LNCaP clone FGC (cell line): ENCODE results near the gene RUNX1.

Experiments used
- DNase-seq: peaks from one replicate; pipeline ENCODE4 v3.0.0-alpha.2; 2011; ENCODE audit warnings: low read depth
- H3K4me3 ChIP-seq: 2 replicates; pipeline ENCODE4 v1.5.1; 2011; ENCODE audit warnings: mild to moderate bottlenecking, low read depth, low read length, control low read depth
- TF ChIP-seq, protein P1 (sequence below): IDR thresholded peaks from 2 replicates; pipeline ENCODE4 v1.5.1; 2012; ENCODE audit warnings: mild to moderate bottlenecking; ENCODE audit not compliant: control insufficient read depth, insufficient read depth; ENCODE audit errors: extremely low read depth

RUNX1 gene

DNA sequence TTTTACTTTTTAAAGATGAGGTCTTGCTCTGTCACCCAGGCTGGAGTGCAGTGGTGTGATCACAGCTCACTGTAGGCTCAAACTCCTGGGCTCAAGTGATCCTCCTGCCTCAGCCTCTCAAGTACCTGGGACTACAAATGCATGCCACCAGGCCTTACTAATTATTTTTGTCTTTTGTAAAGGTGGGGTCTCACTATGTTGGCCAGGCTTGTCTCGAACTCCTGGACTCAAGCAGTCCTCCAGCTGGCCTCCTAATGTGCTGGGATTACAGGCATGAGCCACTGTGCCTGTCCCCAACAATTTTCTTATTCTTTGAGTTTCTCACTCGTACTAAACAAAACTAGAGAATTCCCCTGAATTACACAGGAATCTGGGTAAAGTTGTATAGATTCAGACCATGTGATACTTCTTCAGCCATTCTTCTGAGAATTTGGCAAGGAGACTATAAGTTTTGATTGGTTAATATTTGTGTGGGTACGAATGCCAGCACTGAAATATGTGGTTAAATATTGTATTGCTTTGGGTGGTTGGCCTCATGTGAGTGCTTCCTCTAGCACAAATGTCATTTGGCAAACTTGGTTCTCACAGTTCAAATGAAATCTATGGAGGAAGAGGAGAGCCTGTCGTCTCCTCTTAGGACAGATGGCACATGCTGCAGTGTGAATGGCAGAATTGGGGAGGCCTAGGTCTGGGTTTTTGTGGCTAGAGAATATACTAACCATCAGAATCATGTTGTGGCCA, 104.9 kb downstream of the RUNX1 start:
- no peak for DNase-seq
- TF ChIP-seq, protein P1, sequence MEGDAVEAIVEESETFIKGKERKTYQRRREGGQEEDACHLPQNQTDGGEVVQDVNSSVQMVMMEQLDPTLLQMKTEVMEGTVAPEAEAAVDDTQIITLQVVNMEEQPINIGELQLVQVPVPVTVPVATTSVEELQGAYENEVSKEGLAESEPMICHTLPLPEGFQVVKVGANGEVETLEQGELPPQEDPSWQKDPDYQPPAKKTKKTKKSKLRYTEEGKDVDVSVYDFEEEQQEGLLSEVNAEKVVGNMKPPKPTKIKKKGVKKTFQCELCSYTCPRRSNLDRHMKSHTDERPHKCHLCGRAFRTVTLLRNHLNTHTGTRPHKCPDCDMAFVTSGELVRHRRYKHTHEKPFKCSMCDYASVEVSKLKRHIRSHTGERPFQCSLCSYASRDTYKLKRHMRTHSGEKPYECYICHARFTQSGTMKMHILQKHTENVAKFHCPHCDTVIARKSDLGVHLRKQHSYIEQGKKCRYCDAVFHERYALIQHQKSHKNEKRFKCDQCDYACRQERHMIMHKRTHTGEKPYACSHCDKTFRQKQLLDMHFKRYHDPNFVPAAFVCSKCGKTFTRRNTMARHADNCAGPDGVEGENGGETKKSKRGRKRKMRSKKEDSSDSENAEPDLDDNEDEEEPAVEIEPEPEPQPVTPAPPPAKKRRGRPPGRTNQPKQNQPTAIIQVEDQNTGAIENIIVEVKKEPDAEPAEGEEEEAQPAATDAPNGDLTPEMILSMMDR, result no peak

DNA sequence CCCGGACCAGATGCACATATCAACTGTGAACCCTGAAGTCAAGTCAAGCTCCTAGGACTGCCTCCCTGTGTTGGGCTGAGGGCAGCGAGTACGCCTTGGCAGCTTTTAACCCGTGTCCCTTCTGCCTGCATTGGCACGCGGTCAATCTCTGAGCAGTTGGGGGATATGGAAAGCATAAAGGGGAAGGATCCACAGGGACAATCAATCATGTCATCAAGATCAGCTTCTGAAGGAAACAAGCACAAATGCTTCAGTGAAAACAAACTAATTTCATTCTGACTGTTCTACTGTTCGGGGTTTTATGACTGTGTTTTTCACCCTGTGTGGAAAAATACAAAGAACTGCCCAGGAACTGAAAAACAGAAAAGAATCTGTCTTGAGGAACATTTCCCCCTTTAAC, 106.2 kb downstream of the RUNX1 start:
- H3K4me3 ChIP-seq, result no peak overlapping the region
- no peak for DNase-seq
- TF ChIP-seq, protein P1, result no peak

More for the DNA sequence above, 104.9 kb downstream of the RUNX1 start:
- no peak overlapping the region for H3K4me3 ChIP-seq

DNA sequence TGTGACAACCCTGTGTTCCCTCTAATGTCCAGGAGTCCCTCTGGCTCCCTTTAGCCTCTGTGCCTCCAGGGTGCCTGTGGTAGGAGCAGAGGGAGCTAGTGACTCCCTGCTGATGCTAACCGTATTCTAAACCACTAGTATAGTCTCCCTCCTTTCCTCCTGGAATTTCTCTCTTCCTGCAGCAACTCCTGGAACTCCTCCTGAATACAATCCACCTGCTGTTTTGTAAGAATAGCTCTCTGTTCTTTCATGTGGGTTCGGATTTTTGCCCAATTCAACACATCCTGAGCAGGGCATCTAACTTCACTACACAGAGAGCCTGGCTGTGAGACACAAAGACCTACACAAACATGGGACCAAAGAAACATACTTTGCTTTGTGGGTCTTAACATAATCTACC, 107.9 kb downstream of the RUNX1 start:
- TF ChIP-seq, protein P1, result no peak
- DNase-seq, result no peak
- H3K4me3 ChIP-seq, result no peak overlapping the region

DNA sequence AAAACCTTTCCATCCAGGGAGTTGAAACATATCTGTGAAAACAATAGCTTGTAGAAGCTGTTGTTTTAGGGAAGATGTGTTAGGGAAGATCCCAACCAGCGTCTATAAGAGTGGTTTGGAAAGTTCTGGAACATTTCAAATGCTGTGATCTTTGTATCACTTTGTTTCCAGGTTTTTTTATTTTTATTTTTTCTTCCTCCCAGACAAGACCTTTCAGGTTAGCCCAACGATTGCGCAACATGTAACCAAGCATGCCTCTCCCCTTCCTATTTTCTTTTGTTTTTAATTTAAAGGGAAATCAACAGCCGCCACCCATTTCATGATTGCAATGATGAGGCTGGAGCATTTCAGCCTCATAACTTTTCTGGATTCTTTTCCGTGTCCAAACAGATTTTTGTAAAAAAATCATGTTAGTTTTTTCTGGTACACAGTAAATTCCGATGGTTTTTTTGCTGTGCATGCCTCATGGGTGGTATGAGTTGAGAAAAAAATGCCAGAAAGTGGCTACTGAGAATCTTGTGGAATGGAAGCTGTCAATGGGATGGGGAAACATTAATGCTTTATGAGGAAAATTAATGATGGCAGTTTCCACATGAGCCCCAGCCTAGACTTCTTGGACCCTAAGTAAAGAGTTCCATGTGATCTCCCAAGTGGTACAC, 109.3 kb downstream of the RUNX1 start:
- DNase-seq, result no peak
- TF ChIP-seq, protein P1, result no peak
- no peak overlapping the region for H3K4me3 ChIP-seq

DNA sequence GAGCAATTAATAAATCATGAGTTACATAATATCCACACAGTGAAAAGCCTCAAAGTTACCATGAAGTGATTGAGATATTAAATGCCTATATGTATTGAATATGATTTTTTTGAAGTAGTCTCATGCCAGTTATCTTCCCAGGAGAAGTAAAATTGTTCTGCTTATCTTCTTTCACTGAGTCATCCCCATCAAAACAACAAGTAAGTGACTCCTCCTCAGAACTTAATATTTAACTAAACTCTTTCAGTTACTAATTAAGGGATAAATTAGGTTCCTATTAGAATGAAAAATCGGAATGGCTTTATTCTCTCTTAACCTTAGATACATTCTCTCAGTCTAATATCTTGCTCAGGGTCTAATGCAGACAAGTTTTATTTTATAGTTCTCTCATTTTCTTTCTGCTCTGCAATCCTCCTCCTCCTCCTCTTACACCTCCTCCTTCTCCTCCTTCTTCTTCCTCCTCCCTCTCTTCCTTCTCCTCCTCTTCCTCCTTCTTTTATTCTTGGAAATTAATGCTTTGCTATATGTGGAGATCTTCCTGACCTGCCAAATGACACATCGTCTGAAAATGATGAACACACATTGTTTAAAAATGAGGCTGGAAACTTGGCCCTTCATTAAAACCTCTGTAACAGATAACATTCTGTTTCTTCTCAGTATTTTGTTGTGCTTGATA, 110.9 kb downstream of the RUNX1 start:
- TF ChIP-seq, protein P1, result no peak
- no peak for DNase-seq

DNA sequence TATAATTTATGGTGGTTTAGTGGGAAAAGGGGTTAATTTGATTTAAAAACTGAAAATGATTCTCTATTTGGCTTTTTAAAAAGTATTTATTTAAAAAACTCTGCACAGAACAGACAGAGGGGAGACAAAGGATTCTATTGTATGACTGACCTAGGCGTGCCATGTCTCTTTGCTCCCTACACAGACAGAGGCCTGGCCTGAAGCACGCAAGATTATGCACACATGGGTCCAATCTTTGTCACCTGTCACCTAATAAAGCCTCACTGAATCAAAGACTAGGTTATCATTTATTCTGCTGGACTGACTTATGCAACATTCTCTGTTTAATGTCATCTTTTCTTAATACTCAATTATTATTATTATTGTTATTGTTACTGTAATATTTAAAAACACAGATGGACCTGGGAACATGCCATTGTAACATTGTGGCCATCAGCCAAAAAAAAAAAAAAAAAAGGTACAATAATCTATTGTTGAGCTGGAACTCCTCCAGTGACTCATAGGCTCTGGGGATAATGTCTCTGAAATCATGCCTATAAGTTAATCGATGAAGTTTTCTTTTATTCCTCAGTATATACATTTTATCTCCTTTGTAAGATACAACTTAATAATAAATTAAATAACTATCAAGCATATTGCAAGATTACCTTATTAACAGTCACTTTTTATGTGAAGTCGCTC, 112.1 kb downstream of the RUNX1 start:
- no peak for DNase-seq
- TF ChIP-seq, protein P1, result no peak
- H3K4me3 ChIP-seq, result no peak overlapping the region

More for the DNA sequence above, 110.9 kb downstream of the RUNX1 start:
- no peak overlapping the region for H3K4me3 ChIP-seq
